ENCODE measurements around the gene COL16A1.

DNA sequence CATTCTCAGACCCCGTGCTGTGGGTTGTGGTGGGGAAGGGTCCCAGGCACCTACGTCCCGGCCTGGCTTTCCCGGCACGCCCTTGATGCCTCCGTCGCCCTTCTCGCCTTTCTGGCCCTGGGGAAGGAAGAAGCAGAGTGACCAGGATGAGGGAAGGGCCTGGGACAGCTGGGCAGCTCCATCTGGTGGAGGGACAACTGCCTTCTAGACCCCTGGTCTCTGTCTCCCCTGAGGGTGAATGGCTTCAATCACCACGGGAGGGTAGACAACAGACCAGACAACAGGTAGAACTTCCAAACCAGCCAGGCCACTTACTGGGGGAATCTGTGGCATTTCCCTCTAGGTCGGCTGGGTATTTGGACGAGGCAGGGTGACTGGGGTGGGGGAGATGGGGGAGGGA lies 11.9 kb downstream of the COL16A1 start:
- TF ChIP-seq, protein P1, sequence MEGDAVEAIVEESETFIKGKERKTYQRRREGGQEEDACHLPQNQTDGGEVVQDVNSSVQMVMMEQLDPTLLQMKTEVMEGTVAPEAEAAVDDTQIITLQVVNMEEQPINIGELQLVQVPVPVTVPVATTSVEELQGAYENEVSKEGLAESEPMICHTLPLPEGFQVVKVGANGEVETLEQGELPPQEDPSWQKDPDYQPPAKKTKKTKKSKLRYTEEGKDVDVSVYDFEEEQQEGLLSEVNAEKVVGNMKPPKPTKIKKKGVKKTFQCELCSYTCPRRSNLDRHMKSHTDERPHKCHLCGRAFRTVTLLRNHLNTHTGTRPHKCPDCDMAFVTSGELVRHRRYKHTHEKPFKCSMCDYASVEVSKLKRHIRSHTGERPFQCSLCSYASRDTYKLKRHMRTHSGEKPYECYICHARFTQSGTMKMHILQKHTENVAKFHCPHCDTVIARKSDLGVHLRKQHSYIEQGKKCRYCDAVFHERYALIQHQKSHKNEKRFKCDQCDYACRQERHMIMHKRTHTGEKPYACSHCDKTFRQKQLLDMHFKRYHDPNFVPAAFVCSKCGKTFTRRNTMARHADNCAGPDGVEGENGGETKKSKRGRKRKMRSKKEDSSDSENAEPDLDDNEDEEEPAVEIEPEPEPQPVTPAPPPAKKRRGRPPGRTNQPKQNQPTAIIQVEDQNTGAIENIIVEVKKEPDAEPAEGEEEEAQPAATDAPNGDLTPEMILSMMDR (IDR thresholded peaks at IDR 0.05 in 4 of 5, conservative IDR thresholded peaks at IDR 0.05 in 1 of 5), result no peak
- TF ChIP-seq POLR2A (IDR thresholded peaks at IDR 0.05), result no peak

Data from gastrocnemius medialis (tissue), 4 donors.